Sciatic nerve (tissue), 2 donors: ENCODE data around the gene PLXNC1. TPM values are rescaled to one million over a fixed set of nuclear protein-coding genes. Genes with fewer than 3 reads are reported as not detected.
A peak's percentile ranks its signal among the peaks of the same experiment; 100 is the strongest.

ENCODE experiments used
- ATAC-seq: fragments of 200-7000 bp; cut with Tn5 transposase; one replicate; pipeline ENCODE4 v1.9.1; 2020; ENCODE audit warnings: mild to moderate bottlenecking, moderate library complexity
- DNase-seq: peaks from one replicate; pipeline ENCODE4 v3.0.0-alpha.2; 2020; ENCODE audit warnings: low spot score
- intact Hi-C: fragments of 100-400 bp; cut with DNase I; formaldehyde crosslinking; loops from one replicate; pipeline ENCODE4 v1.14.2; 2022
- total RNA-seq: library from RNA; stranded (reverse); fragmentation: NEBNext Ultra II Directional; extraction: Animal tissue kit (Norgen Biotek cat#: 25700); gene quantifications from one replicate; pipeline ENCODE4 v1.2.1, GENCODE V29; 2021
- donor health status: DM: no; HTN: no; CAD: no.
- donor health status: DM: no; HTN: no; CAD: no.

Gene PLXNC1
- total RNA-seq, 1 donor from 2014 or later = 22.8 TPM

DNA sequence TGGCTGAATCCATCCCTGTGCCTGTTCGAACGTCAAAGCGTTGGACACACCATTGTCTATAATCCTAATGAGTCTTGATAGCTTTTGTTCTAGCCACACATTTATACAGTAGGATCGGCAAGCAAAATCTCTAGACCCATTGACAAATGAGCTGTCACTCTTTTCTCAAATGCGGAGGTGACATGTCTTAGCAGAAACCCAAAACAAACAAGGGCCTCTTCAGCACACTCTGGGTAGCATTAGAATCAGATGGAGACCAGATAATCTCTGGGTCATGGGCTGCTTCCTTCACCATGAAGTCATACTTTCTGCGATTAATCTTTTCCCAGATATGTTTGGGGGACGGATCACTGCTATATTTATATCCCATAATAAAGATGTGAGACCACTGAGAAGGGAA, 100.2 kb downstream of the PLXNC1 start:
- no peak for DNase-seq
- ATAC-seq = no peak
- intact Hi-C loops = no loop called here

DNA sequence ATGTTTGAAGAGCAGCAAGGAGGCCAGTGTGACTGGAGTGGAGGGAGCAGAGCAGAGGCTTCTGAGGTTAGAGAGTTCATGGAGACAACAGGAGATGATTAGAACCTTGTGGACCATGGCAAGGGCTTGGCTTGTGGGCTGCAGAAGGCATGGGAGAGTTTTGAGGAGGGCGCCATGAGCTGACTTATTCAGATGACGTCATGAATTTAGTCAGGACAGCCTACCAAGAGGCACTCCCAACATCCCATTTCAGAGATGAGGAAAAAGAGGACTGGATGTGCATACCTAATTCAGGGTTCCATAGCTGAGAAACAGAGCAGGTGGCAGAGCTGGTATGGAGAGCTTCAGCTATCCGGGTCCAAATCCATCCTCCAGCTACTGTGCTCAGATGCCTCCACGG, 101.8 kb downstream of the PLXNC1 start:
- intact Hi-C loops = no loop called here
- DNase-seq = no peak
- no peak for ATAC-seq

DNA sequence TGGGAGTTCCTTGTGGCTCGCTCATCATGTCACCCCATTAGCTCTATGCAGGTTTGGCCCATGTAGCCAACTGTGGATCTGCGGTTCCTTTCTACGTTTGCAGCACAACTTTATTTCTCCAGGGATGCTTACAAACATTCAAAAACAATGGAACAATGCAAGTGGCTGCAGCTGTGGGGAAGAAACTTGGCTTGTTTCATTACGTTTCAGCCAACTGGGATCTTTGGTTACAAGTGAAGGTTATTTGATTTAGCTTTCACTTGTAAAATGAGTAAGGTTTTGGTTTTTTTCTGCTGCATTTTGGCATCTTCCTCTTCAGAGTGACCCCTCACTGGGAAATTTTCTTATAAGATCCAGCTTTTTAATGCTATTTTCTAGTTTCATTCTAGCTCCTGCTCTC, 105.9 kb downstream of the PLXNC1 start:
- intact Hi-C loops = no loop called here
- ATAC-seq (peak; percentile 85), DNase-seq (no peak)

DNA sequence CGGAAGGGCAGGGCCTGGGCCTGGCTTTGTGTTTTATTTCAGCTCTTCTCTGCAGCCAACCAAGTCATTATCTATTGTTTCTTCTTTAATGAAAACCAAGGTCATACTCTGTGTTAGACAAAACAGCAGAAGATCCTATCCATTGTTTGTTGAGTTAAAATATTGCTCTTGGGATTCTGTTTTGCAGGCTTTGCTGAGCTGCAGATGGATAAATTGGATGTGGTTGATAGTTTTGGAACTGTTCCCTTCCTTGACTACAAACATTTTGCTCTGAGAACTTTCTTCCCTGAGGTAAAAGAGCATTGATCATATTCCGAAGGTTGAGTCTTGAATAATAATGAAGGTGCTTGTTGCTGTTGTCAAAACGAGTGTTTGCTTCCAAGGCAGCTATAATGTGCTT, 106.6 kb downstream of the PLXNC1 start:
- intact Hi-C loops = no loop called here
- ATAC-seq (no peak), DNase-seq (no peak)

DNA sequence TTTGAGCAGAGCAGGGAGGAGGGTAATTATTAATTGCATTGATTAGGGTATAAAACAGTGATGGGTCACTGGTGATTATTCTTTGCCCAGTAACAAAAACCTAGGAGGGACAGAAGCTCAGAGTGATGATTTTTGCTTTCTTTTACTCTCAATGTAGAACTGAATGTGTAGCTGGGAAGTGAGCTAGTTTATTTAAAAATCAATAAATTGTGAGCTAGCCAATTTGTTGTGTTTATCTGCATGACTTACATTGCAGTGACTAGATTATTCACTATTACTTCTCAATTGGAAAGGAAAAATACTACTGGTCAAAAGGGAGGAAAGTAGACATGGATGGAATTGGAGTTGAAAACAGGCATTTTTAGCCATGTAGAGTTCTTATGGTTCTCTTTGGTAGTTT, 107.1 kb downstream of the PLXNC1 start:
- ATAC-seq = no peak
- intact Hi-C loops = no loop called here
- no peak for DNase-seq

DNA sequence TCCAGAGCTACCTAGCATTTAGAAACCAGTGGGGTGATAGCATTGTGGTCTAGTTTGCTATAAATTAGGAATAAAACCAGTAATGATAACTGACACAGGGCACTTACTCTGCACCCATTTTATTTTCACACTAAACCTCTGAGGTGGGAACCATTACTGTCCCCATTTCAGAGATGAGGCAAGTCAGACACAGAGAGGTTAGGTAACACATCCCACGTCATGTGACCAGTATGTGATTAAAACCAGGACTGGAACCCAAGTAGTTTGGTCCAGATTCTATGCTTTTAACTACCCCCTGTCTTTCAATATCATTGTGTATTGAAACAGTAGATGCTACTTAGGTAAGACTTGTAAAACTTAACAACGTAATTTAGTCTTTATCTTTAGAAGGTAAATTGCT, 110.2 kb downstream of the PLXNC1 start:
- no peak for ATAC-seq

DNA sequence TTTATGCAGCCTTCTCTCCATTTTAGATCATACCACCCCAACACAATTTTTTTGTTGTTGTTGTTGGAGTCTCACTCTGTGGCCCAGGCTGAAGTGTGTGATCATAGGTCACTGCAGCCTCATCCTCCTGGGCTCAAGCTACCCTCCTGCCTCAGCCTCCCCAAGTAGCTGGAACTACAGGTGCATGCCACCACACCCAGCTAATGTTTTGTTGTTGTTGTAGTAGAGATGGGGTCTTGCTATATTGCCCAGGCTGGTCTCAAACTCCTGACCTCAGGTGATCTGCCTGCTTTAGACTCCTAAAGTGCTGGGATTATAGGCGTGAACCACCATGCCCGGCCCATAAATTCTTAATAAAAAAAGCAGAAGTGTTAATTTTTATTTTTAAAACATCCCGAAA, 111.6 kb downstream of the PLXNC1 start:
- DNase-seq (no peak), ATAC-seq (no peak)
- intact Hi-C loops = no loop called here

More for the DNA sequence above, 110.2 kb downstream of the PLXNC1 start:
- DNase-seq = no peak
- intact Hi-C loops = no loop called here

DNA sequence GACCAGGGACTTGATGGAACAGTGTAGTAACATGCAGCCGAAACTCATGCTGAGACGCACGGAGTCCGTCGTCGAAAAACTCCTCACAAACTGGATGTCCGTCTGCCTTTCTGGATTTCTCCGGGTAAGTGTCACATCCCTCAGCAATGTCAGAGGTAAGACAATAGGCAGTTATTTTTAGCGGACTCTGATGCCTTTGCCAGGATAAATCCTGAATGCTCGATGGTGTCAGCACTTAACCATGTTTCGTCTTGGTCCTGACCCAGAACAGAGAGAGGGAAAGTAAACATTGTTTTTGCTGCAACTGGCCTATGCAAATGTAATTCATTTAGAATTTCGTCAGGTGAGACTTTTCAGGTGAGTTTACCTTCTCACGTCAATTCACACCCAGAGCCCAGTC, 112.3 kb downstream of the PLXNC1 start:
- intact Hi-C loops = no loop called here
- DNase-seq (no peak), ATAC-seq (no peak)

DNA sequence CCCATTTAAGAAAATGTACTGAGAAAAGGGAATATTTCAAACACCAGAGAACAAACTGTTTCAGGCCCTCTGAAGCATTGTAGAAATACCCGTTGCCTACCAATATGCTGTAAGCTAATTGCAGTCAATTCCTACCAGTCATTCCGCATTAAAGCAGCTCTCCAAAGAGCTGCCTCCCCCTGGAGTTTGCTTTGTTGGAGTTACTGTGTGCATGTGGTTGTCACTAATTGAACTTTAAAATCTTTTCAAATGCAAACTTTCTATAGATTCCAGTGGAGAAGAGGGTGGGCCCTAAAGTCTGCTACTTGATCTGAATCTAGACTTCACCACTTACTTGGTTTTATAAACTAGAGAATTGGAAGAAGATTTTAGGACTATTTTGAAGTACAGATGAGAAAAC, 112.7 kb downstream of the PLXNC1 start:
- no peak for ATAC-seq
- no peak for DNase-seq
- intact Hi-C loops = no loop called here

DNA sequence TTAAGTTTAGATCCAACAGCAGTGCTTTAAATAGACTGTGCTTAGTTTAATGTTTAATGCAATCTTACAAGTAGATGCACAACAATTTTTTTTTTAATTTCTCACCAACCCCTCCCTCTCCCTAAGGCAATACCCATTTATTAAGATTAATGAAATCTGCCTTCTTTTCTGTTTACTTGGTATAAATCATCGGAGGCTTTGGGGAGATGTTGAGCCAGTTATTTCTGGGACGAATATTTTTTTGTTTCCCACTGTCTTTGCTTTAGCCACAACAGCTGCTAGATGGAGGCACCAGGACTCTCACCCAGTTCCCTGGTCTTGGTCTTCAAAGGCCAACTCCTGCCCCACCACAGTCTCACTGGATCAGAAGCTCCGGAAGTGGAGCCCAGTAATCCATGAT, 113.4 kb downstream of the PLXNC1 start:
- DNase-seq = no peak
- no peak for ATAC-seq
- intact Hi-C loops = no loop called here

DNA sequence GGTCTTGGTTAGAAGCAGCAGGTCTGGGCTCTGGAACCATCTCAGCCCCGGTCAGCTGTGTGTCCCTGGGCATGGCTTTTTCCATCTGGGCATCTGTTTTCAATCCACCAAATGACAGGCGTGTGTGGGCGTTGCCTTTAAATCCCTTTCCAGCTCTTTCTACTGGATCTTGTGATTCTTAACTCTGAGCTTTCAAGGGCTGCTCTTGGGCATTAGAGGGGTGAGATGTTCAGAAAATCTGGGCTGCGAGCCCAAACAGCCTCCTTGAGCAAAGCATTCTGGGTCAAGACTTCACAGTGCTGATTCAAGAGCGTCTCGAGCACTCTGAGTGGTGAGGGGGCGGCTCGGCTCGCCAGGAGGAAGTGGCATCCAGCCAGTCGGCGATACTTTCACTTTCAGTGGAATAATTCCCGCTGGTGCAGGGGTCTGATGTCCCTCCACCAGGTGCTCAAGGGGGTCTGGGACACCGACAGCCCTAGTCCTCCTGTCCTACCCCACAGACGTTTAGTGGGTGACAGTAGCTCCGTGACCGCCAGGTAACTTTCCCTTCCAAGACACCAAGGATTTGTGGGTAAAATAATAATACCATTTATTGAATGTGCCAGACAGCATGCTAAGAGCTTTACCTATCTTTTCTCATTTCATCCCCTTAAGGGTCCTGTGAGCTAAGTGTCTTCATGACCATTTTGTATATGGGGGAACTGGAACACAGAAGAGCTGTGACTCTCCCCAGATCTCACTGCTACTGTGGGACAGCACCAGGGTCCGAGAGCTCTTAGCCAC, 114.0 kb downstream of the PLXNC1 start:
- ATAC-seq (peak; percentile 94), DNase-seq (peak; percentile 92)
- intact Hi-C loops = no loop called here

DNA sequence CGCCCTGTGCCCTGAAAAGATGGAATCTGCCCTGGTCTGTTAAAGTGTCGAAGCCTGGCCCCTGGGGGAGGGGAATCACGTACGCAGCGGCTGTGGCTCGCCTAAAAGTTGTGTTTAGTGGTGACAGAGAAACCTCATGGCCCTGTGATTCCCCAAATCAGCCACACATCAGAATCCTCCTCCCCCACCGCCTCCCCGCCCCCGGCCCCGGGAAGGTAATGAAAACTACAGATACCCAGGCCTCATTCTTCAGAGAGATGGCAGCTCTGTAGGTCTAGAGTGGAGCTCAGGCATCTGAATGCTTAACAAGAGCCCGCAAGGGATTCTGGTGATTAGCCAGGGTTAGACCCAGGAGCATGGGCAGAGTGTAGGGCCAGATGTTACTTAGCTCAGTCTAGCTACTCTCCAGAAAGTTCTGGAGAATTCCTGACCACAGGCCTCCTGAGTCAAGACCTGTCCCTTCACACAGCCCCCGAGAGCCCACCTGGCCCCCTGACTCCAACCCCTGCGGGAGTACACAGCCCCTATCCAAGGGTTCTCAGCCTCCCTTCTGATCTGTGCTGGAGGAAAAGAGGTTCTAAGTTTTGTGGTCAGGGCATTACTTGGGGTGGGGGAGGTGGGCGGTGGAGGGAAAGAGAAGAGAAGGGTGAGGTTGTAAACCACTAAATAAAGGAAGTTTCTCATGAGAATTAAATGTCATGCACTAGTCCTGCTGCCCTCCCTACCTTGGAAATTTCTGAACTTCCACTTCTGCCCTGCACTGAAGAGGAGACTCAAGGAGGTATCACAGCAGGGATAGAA, 114.8 kb downstream of the PLXNC1 start:
- ATAC-seq (no peak), DNase-seq (no peak)
- intact Hi-C loops = no loop called here

DNA sequence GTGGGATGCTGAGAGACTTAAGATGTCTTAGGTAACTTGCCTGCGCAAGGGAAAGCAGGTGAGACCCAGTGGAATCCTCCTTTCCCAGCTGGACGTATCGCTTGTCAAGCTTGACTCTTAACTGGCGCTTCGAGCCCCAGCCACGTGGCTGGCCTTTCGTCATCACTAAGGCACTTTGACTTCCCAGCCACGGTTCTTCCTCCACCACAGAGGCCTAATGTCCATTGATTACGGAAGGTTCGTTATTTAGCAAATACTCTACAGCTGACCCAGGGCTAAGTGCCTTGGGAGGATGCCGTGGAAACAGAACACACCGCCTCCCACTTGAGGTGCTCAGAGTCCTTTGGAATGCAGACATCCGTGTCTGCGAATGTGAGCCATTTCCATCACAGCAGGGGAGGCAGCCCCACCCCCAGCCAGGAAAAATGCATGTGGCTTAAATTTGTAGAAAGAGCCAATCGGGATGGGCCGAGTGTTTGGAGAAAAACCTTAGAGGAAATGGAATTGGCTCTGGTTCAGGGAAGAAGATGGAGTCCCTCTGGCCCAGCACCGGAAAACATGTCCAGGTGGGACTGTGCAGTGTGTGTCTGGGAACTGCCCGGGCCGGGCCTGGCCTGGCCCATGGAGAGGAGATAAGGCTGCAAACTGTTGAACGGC, 115.7 kb downstream of the PLXNC1 start:
- ATAC-seq (no peak), DNase-seq (no peak)
- intact Hi-C loops = no loop called here

DNA sequence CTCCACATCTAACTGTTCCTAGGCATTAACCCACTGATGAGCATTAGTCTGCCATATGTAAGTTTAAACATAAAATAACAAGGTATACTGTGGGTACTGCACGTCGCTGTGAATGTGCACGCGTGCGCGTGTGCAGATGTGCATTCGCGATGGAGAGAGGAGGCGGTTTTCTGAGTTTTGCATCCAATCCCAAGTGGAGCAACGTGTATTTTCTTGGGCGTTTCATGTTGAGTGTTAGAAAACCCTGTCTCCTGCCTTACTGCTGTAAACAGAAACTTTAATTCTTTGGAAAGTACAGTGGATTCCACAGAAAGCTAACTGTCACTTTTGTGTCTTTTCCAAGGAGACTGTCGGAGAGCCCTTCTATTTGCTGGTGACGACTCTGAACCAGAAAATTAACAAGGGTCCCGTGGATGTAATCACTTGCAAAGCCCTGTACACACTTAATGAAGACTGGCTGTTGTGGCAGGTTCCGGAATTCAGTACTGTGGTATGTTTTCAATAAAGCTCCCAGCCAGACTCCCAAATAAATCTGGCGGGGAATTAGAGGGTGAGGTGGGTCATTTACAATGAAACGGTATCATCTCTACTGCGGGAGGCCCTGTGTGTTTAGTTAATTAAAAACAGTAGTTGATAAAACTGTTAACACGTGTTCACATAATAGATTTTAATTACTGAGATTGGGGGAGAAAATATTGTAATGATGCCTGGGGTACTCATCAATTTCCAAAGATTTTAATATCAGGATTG, 116.5 kb downstream of the PLXNC1 start:
- intact Hi-C loops = no loop called here
- DNase-seq (no peak), ATAC-seq (no peak)

DNA sequence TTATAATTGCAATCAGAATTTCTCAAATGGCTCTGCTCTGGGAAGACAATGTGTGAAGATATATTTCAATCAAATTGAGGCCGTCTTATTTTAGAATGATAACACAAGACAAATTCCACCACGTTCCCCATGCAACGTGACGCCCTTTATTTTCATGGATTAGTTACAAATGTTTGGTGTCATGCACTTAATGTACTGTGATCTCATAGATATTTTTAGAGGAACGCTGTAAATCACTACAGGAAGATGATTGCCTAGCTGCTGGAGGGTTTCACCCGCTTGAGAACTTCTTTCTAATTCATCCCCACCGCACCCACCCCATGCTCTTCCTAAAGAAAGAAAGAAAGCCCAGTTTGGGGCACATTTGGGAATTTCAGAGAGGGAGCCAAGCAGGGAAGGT, 117.2 kb downstream of the PLXNC1 start:
- DNase-seq (no peak), ATAC-seq (no peak)
- intact Hi-C loops = no loop called here

DNA sequence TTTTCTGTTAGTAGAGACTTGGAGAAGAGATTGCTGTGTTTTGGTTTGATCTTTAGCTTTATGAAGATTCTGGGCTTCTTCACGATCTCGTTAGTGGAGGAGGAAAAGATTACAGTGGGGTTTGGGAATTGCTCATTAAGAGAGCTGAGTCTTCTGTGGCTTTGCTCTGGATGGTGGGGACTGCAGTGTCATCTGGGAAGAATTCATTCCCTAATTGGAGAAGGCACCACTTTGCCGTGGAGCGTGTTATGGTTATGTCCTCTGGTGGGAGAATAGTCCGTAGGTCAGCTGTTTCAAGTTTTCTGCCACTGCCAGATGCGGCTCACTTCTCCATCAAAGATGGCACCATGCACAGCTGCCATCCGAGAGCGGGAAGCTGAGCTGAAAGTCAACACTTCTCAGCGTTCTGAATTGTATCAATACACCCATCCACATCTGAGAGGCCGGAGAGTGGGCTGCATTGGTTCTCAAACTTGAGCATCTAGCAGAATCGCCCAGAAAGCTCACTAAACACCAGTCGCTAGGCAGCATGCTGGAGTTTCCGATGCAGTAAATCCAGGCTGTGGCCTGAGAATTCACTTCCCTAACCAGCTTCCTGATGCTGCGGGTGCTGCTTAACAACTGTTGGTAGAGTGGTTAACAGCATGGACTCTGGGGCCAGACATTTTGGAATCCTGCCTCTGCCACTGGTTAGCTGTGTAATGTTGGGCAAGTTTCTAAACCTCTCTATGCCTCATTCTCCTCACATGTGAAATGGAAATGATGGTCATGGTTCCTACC, 117.8 kb downstream of the PLXNC1 start:
- DNase-seq (no peak), ATAC-seq (no peak)
- intact Hi-C loops = no loop called here

DNA sequence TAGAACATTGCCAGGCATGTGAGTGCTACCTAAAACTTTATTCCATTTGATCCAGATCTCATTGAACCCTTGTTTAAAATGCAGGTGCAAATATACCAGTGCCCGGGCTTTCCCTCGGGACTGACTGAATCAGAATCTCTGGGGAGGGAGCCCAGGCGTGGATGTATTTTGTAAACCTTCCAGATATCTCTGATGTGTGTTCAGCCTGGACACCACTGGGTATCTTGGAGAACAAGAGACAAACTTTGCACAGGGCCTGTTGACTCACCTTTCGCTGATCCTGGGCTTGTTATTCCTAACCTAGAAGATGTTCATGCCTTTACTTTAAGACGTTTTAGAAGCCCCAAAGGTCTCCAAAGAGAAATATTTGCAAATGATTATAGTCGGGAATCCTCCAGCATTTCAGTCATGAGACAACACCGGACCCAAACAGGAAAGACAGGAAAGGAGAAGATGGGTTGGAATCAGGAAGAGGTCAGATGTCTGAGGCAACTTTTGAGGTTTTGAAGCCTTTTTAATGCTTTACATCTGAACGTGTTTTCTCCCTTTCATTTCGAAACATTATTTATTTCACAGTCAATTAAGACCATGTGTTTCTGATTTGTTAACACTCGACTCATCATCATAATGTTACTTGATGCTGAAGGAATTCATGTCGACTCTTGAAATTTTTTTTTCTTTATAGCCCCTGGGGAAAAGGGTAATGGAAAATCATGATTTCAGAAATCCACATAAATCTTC, 118.6 kb downstream of the PLXNC1 start:
- peak; percentile 74 for ATAC-seq

DNA sequence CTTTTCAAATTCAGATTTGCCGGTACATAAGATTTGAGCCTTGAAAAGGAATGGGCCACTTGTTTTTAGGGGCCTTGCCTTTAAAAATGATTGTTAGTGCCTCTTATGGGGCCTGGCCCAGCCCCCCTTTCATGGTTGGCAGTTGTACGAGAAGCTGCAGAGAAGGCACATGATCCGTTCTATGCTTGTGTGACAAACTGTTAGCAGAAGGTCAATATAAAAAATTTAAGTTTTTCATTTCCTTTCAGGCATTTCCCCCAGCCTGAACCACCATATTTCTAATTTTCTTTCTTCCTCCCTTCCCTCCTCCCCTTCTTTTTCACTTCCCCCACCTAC, 119.1 kb downstream of the PLXNC1 start:
- intact Hi-C loops = no loop called here
- peak; percentile 57 for ATAC-seq
- no peak for DNase-seq

More for the DNA sequence above, 118.6 kb downstream of the PLXNC1 start:
- no peak for DNase-seq
- intact Hi-C loops = no loop called here
